IMR-90 (cell line): Measurements from ENCODE around the gene TEDDM1. TPM values are rescaled to one million over a fixed set of nuclear protein-coding genes. Genes with fewer than 3 reads are reported as not detected.

Experiments used
- ATAC-seq: fragments of 200-7000 bp; cut with Tn5 transposase; 2 replicates; pipeline ENCODE4 v1.9.1; 2020; ENCODE audit warnings: low read depth, mild to moderate bottlenecking, moderate library complexity
- BruUV-seq: library from RNA; stranded (reverse); fragments of 400-500 nt; replicated peaks from 2 replicates; lab custom pipeline; 2021; lab: Mats Ljungman, UMichigan
- CTCF ChIA-PET: fragments of 300-600 bp; formaldehyde crosslinking; extraction: SDS; loops from one replicate; lab custom pipeline; 2021; ENCODE audit warnings: antibody characterized with exemption; lab: Yijun Ruan, JAX
- POLR2A ChIA-PET: fragments of 300-600 bp; sonication (Branson Sonifier 250); formaldehyde crosslinking; loops from one replicate; lab custom pipeline; 2022; ENCODE audit warnings: antibody characterized with exemption; ENCODE audit not compliant: unreplicated experiment; lab: Charles Lee
- DNase-seq: peaks from one replicate; pipeline ENCODE4 v3.0.0; 2013
- H2AFZ ChIP-seq: replicated peaks from 2 replicates; pipeline ENCODE3; 2013; ENCODE audit warnings: low read length, mild to moderate bottlenecking; ENCODE audit not compliant: poor library complexity
- H2AK5ac ChIP-seq: 2 replicates; pipeline ENCODE4 v1.6.1; 2013; ENCODE audit warnings: low read depth, low read length, inconsistent platforms
- H2AK9ac ChIP-seq: replicated peaks from 2 replicates; pipeline ENCODE3; 2013; ENCODE audit warnings: mild to moderate bottlenecking, low read depth, low read length, moderate library complexity; ENCODE audit not compliant: poor library complexity
- H2BK120ac ChIP-seq: 2 replicates; pipeline ENCODE4 v1.6.1; 2013; ENCODE audit warnings: low read depth, low read length, inconsistent platforms
- H2BK15ac ChIP-seq: 3 replicates; pipeline ENCODE4 v1.6.1; 2013; ENCODE audit warnings: low read depth, low read length, inconsistent platforms
- H2BK20ac ChIP-seq: 2 replicates; pipeline ENCODE4 v1.6.1; 2013; ENCODE audit warnings: low read depth, mild to moderate bottlenecking, inconsistent platforms, low read length, moderate library complexity
- H2BK5ac ChIP-seq: 2 replicates; pipeline ENCODE4 v1.6.1; 2013; ENCODE audit warnings: mild to moderate bottlenecking, low read depth, low read length, inconsistent platforms; ENCODE audit not compliant: poor library complexity, severe bottlenecking
- H3K14ac ChIP-seq: replicated peaks from 2 replicates; pipeline ENCODE4 v1.6.1; 2013; ENCODE audit warnings: low read depth, low read length, inconsistent platforms
- H3K18ac ChIP-seq: 2 replicates; pipeline ENCODE4 v1.6.1; 2013; ENCODE audit warnings: low read depth, low read length, control low read depth
- H3K23ac ChIP-seq: 2 replicates; pipeline ENCODE4 v1.6.1; 2013; ENCODE audit warnings: low read depth, low read length, inconsistent platforms
- H3K27ac ChIP-seq: 2 replicates; pipeline ENCODE4 v1.5.1; 2013; ENCODE audit warnings: mild to moderate bottlenecking, control low read depth, low read length; ENCODE audit not compliant: insufficient read depth
- H3K27me3 ChIP-seq: 2 replicates; pipeline ENCODE4 v1.6.1; 2013; ENCODE audit warnings: low read length; ENCODE audit not compliant: control insufficient read depth, insufficient read depth
- H3K36me3 ChIP-seq: 2 replicates; pipeline ENCODE4 v1.6.1; 2013; ENCODE audit warnings: low read length, mixed read lengths; ENCODE audit not compliant: control insufficient read depth, insufficient read depth
- H3K4ac ChIP-seq: 2 replicates; pipeline ENCODE4 v1.6.1; 2013; ENCODE audit warnings: low read depth, low read length, inconsistent platforms
- H3K4me1 ChIP-seq: 2 replicates; pipeline ENCODE4 v1.6.1; 2013; ENCODE audit warnings: low read length, mixed read lengths; ENCODE audit not compliant: control insufficient read depth, insufficient read depth
- H3K4me2 ChIP-seq: 2 replicates; pipeline ENCODE4 v1.6.1; 2013; ENCODE audit warnings: low read depth, mild to moderate bottlenecking, control low read depth, low read length, moderate library complexity
- H3K4me3 ChIP-seq: 2 replicates; pipeline ENCODE4 v1.5.1; 2013; ENCODE audit warnings: low read depth, mild to moderate bottlenecking, control low read depth, low read length, moderate library complexity; ENCODE audit not compliant: insufficient read depth
- H3K56ac ChIP-seq: 2 replicates; pipeline ENCODE4 v1.6.1; 2013; ENCODE audit warnings: low read length, inconsistent platforms; ENCODE audit not compliant: insufficient read depth; ENCODE audit errors: extremely low read depth
- H3K79me1 ChIP-seq, 2 experiments: 2 replicates each; pipeline ENCODE4 v1.6.1; 2013; ENCODE audit warnings: low read length in 2 of 2, inconsistent platforms in 1 of 2, low read depth in 1 of 2
- H3K9ac ChIP-seq: 2 replicates; pipeline ENCODE4 v1.6.1; 2013; ENCODE audit warnings: low read depth, low read length, control low read depth
- H3K9me1 ChIP-seq: 2 replicates; pipeline ENCODE4 v1.6.1; 2013; ENCODE audit warnings: low read length, inconsistent platforms; ENCODE audit not compliant: insufficient read depth
- H3K9me3 ChIP-seq: 2 replicates; pipeline ENCODE4 v1.6.1; 2013; ENCODE audit warnings: low read length; ENCODE audit not compliant: control insufficient read depth, insufficient read depth
- H4K20me1 ChIP-seq: 2 replicates; pipeline ENCODE4 v1.6.1; 2013; ENCODE audit warnings: low read length, inconsistent platforms; ENCODE audit not compliant: insufficient read depth
- H4K5ac ChIP-seq: 2 replicates; pipeline ENCODE4 v1.6.1; 2013; ENCODE audit warnings: mild to moderate bottlenecking, low read depth, low read length, control low read depth
- H4K8ac ChIP-seq, 2 experiments: 2 replicates each; pipeline ENCODE4 v1.6.1; 2013; ENCODE audit warnings: low read depth in 2 of 2, low read length in 2 of 2, control low read depth in 1 of 2, inconsistent platforms in 1 of 2
- H4K91ac ChIP-seq: 2 replicates; pipeline ENCODE4 v1.6.1; 2013; ENCODE audit warnings: low read depth, low read length, inconsistent platforms; ENCODE audit not compliant: insufficient read depth
- CEBPB ChIP-seq: IDR thresholded peaks from 2 replicates; pipeline ENCODE4 v1.6.1; 2012; ENCODE audit warnings: low read depth, low read length, improper control_type of control experiment
- FOS ChIP-seq: fragments of 150-350 bp; IDR thresholded peaks from 2 replicates; pipeline ENCODE4 v1.6.1; 2016; ENCODE audit warnings: low read depth, low read length
- NFE2L2 ChIP-seq: fragments of 150-350 bp; IDR thresholded peaks from 2 replicates; pipeline ENCODE4 v1.6.1; 2016; ENCODE audit warnings: low read depth, mild to moderate bottlenecking, low read length
- POLR2A ChIP-seq: IDR thresholded peaks from 2 replicates; pipeline ENCODE4 v1.6.1; 2012; ENCODE audit warnings: mild to moderate bottlenecking, low read depth, low read length
- RAD21 ChIP-seq: IDR thresholded peaks from 2 replicates; pipeline ENCODE4 v1.6.1; 2012; ENCODE audit warnings: low read length, improper control_type of control experiment
- RCOR1 ChIP-seq: IDR thresholded peaks from 2 replicates; pipeline ENCODE4 v1.6.1; 2012; ENCODE audit warnings: mild to moderate bottlenecking, low read length, improper control_type of control experiment; ENCODE audit not compliant: insufficient replicate concordance
- WGBS, 2 experiments: methylation state at CpG; one replicate each; pipeline versions ENCODE4 v1.1.5 to v1.1.7; 2013; ENCODE audit warnings: missing lambda C conversion rate in 2 of 2; ENCODE audit not compliant: insufficient read length in 1 of 2; ENCODE audit errors: extremely low coverage in 2 of 2; 5-methylcytosine and 5-hydroxymethylcytosine counted together
- dilution Hi-C: fragments of 300-500 bp; cut with HindIII; formaldehyde crosslinking; loops from one replicate; pipeline ENCODE4 v1.14.3; 2018; ENCODE audit warnings: low sequenced_read_pairs; ENCODE audit not compliant: unreplicated experiment
- in situ Hi-C: fragments of 300-500 bp; cut with MboI; formaldehyde crosslinking; loops from 3 replicates; pipeline ENCODE4 v1.14.3; 2019; ENCODE audit warnings: low sequenced_read_pairs, inconsistent platforms, mixed read lengths
- intact Hi-C: fragments of 100-400 bp; cut with micrococcal nuclease; formaldehyde crosslinking; loops from 2 replicates; pipeline ENCODE4 v1.10.0; 2022
- polyA plus RNA-seq, 3 experiments: library from polyadenylated mRNA; depleted of rRNA; stranded (reverse); fragments of >200 nt; gene quantifications; 2 replicates each; pipeline ENCODE4 v1.2.3, GENCODE V29; 2012; ENCODE audit warnings: low replicate concordance in 1 of 3
- total RNA-seq: library from RNA; depleted of rRNA; stranded (reverse); fragments of >200 nt; gene quantifications from 2 replicates; pipeline ENCODE4 v1.2.3, GENCODE V29; 2012
- TF ChIP-seq, protein P1 (sequence below): fragments of 150-350 bp; IDR thresholded peaks from 2 replicates; pipeline ENCODE4 v1.6.1; 2016; ENCODE audit warnings: low read depth, mild to moderate bottlenecking, low read length, moderate library complexity, borderline replicate concordance

TEDDM1 gene
- total and polyA plus RNA-seq, 2 of the 4 experiments (the other 2 are of a cell fraction): not detected

DNA sequence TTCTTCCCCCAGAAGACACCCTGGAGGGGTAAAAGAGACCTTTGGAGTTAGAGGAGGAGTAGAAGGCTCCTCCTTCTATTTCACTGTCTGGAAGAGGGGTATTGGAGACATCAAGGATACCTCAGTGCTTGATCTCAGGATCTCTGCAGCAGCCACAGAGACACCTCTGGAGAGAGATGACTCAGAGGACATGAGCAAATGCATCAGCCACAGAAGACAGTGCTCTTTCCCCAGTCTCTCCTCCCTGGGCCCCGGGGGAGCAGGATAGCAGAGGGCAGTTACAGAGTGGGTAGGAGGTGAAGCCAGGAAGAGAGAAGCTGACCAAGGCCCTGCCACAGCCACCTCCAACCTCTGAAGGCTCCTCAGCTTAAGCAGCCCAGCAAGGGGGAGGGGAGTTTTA is 15.3 kb upstream of the TEDDM1 start:
- Histone ChIP-seq H3K14ac (no peak overlapping the region), H3K56ac (no peak overlapping the region), H3K9me1 (no peaks in the 10 kb centered on the region), H3K9me3 (no peaks in the 10 kb centered on the region), H3K4ac (no peak overlapping the region), H2BK20ac (no peak overlapping the region), H3K4me2 (no peak overlapping the region), H3K4me3 (no peak overlapping the region), H4K5ac (no peak overlapping the region), H4K91ac (no peak overlapping the region), H2AK9ac (no peak overlapping the region), H2BK5ac (no peak overlapping the region), H2BK15ac (no peak overlapping the region), H3K27me3 (no peaks in the 10 kb centered on the region; the same call in 1 of the 2 replicates), H3K36me3 (no peaks in the 10 kb centered on the region), H3K79me1 (no peaks in the 10 kb centered on the region), H3K9ac (no peak overlapping the region), H3K18ac (no peak overlapping the region), H4K20me1 (no peaks in the 10 kb centered on the region), H2AK5ac (no peak overlapping the region), H3K27ac (no peak overlapping the region), H4K8ac (no peak overlapping the region), H3K4me1 (no peaks in the 10 kb centered on the region), H3K23ac (no peak overlapping the region), H2BK120ac (no peak overlapping the region), H2AFZ (no peak overlapping the region)
- DNase-seq (no peak), ATAC-seq (no peak)
- in situ Hi-C loops: no loop called here
- ChIA-PET POLR2A (no interaction called here), CTCF (interaction anchor here (1.0 kb wide), 1 partner anchor 19 kb away, joined by 3 read pairs; no protein-coding TSS in a partner anchor)
- dilution Hi-C loops: no loop called here
- WGBS, 2 experiments: no CpG with 5 or more reads among the region's 1 CpG
- BruUV-seq: no TSS peak
- intact Hi-C loops: no loop called here
- no peak for TF ChIP-seq FOS
- no peak for TF ChIP-seq RCOR1
- TF ChIP-seq, protein P1, sequence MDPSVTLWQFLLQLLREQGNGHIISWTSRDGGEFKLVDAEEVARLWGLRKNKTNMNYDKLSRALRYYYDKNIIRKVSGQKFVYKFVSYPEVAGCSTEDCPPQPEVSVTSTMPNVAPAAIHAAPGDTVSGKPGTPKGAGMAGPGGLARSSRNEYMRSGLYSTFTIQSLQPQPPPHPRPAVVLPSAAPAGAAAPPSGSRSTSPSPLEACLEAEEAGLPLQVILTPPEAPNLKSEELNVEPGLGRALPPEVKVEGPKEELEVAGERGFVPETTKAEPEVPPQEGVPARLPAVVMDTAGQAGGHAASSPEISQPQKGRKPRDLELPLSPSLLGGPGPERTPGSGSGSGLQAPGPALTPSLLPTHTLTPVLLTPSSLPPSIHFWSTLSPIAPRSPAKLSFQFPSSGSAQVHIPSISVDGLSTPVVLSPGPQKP: no peak
- TF ChIP-seq POLR2A: no peak
- no peak for TF ChIP-seq RAD21
- no peak for TF ChIP-seq CEBPB
- no peak for TF ChIP-seq NFE2L2
